LNCAP (cell line): Measurements from ENCODE around the gene MAPKAPK3.

Source experiments
- CTCF ChIP-seq: fragments of 450-650 bp; IDR thresholded peaks from 2 replicates; pipeline ENCODE4 v1.5.1; 2017; ENCODE audit warnings: mild to moderate bottlenecking

The MAPKAPK3 gene

GRCh38 chr3:50620820-50621219 is 3.9 kb downstream of the MAPKAPK3 start:
- TF ChIP-seq CTCF = no peak

- TF ChIP-seq CTCF = no peak
These were observed 5.9 kb downstream of the MAPKAPK3 start for GRCh38 chr3:50622881-50623280.

GRCh38 chr3:50623840-50624474 is 7.0 kb downstream of the MAPKAPK3 start:
- TF ChIP-seq CTCF = no peak

DNA sequence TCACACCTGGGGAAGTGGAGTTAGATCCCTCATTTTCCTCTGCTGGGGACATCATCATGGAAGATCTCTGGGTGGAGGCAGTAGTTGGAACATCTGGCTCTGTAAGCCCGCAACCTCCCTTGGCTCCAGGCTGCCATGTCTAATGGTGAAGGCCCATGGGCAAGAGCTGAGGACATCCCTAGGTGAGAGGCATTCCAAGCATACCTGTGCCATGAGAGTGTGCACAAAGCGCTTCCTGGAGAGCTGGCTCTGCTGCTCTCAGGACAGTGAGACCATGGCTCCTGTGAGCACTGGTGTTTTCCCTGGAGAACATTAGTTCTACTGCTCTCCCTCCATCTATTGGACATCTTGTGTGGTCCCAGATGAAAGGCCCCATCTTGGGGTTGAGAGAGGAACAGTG is 7.7 kb downstream of the MAPKAPK3 start:
- no peak for TF ChIP-seq CTCF

DNA sequence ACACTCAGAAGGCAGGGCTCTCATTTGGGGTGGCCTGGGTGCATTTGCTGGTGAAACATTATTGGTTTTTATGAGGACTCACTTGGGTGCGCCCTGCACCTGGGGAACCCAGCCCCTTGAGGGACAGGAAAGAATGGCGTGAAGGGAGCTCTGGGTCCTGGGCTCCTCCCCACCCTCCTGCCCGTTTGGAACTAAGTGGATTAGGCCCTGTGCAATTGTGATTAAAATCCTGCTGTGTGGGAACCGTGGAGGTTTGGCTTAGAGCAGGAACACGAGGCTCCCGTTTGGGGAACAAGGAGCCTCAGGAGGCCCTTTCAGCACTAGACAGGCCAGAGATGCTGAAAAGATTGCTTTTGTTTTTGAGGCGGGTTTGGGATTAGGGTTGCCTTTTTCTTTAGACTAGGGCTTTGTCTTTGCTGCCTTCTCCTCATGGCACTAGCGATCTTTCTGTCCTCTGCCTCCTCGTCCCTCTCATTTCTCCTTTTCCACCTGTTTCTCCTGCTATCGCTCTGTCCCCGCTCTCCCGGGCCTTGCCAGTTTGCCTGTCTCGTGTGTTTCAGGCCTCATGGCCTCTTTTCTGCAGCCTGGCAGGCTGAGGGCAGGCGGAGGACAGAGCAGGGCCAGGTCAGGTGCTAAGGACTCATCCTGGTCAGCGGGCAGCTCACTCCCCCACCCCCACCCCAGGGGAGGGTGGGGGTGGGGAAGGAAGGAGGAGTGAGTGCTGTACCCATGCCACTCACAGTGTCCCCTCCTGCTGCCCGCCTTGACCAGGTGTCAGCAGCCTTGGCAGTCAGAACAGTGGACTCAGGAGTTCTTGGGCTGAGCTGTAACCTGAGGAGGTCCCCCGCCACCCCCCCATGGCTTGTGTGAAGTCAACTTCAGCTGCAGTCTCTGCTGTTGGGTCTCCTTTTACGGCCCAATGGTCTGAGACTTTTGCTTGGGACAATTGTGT is 8.6 kb downstream of the MAPKAPK3 start:
- TF ChIP-seq CTCF = no peak

GRCh38 chr3:50626401-50626800 is 9.4 kb downstream of the MAPKAPK3 start:
- TF ChIP-seq CTCF = no peak

DNA sequence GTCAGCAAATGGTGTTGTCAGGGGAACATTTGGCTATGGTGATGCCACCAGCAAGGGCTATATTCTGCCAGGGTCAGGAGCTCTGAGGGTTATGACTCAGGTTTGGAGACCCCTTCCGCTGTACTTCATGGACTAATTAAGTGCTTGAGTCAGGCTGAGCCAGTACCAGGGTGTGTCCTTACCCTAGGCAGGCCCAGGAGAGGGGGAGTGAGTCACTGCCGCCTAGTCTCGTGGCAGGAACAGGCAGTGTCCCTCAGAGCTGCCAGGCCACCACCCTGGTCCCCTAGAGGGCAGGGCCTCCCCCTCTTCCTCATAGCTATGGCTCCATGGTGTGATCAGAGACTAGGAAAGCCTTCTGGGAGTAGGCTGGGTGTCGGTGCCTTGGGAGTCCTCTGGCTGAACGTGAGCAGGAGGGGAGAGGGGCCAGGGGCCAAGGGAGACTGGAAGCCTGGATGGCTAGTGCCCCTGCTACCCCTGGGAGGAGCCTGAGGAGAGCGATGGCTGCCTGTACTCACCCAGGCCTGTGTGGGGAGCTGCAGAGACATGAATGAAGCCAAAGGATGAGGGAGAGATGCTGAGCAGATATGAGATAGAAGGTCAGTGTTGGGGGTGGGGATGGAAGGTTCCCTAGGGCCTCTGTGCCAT is 10.6 kb downstream of the MAPKAPK3 start:
- TF ChIP-seq CTCF = no peak
